SU-DHL-6 (cell line): ENCODE data around the gene LTBP1.

Experiments used
- H2AFZ ChIP-seq: fragments of 200-600 bp; sonication (generic); 2 replicates; pipeline ENCODE4 v1.6.1; 2014; ENCODE audit warnings: low read depth, mild to moderate bottlenecking, moderate library complexity, mixed read lengths, antibody characterized with exemption, low read length; ENCODE audit not compliant: severe bottlenecking
- H3F3A ChIP-seq: fragments of 200-600 bp; shearing (Covaris generic); 2 replicates; pipeline ENCODE4 v1.6.0; 2016; ENCODE audit warnings: antibody characterized with exemption, mild to moderate bottlenecking; ENCODE audit not compliant: insufficient read depth
- H3K27ac ChIP-seq: fragments of 200-600 bp; sonication (generic); 2 replicates; pipeline ENCODE4 v1.5.1; 2016; ENCODE audit warnings: low read depth, mild to moderate bottlenecking, low read length, moderate library complexity, mixed read lengths
- H3K27me3 ChIP-seq: fragments of 200-600 bp; sonication (generic), shearing (Covaris generic); 2 replicates; pipeline ENCODE4 v1.6.0; 2014; ENCODE audit warnings: mild to moderate bottlenecking, low read length
- H3K36me3 ChIP-seq: fragments of 200-600 bp; sonication (generic); 2 replicates; pipeline ENCODE4 v1.6.1; 2014; ENCODE audit warnings: mild to moderate bottlenecking, low read length, mixed read lengths
- H3K4me2 ChIP-seq: fragments of 300-600, 200-600 bp; shearing (Covaris generic), sonication (generic); 2 replicates; pipeline ENCODE4 v1.6.0; 2014; ENCODE audit warnings: low read length, low read depth, mild to moderate bottlenecking; ENCODE audit not compliant: poor library complexity, severe bottlenecking
- H3K4me3 ChIP-seq: fragments of 200-600 bp; sonication (generic); 2 replicates; pipeline ENCODE4 v1.5.1; 2014; ENCODE audit warnings: antibody characterized with exemption, low read length, mild to moderate bottlenecking, mixed read lengths; ENCODE audit not compliant: insufficient read depth, poor library complexity, severe bottlenecking
- H3K79me2 ChIP-seq: fragments of 200-600 bp; sonication (generic); 2 replicates; pipeline ENCODE4 v1.6.1; 2014; ENCODE audit warnings: mild to moderate bottlenecking, low read length, moderate library complexity; ENCODE audit not compliant: insufficient read depth
- H3K9ac ChIP-seq: fragments of 200-600 bp; sonication (generic); 2 replicates; pipeline ENCODE4 v1.7.0; 2014; ENCODE audit warnings: mild to moderate bottlenecking, low read length
- H3K9me2 ChIP-seq: fragments of 200-600 bp; sonication (generic); replicated peaks from 2 replicates; pipeline ENCODE4 v1.6.1; 2014; ENCODE audit warnings: low read length; ENCODE audit not compliant: insufficient read depth
- H3K9me3 ChIP-seq: fragments of 200-600 bp; sonication (generic); 2 replicates; pipeline ENCODE4 v1.6.1; 2014; ENCODE audit warnings: low read length, mixed read lengths; ENCODE audit not compliant: insufficient read depth
- H4K20me1 ChIP-seq: fragments of 200-600 bp; sonication (generic); 2 replicates; pipeline ENCODE4 v1.6.1; 2014; ENCODE audit warnings: low read depth, mild to moderate bottlenecking, antibody characterized with exemption, low read length, moderate library complexity, mixed read lengths
- CTCF ChIP-seq: fragments of 200-600 bp; sonication (generic); IDR thresholded peaks from one replicate; pipeline ENCODE4 v1.5.1; 2017; ENCODE audit warnings: antibody characterized with exemption, mild to moderate bottlenecking, low read length, moderate library complexity; ENCODE audit not compliant: insufficient read depth, poor library complexity, severe bottlenecking
- EZH2phosphoT487 ChIP-seq: fragments of 200-600 bp; sonication (generic), shearing (Covaris generic); conservative IDR thresholded peaks from 2 replicates; pipeline ENCODE4 v1.6.1; 2018; ENCODE audit warnings: mild to moderate bottlenecking, antibody characterized with exemption, low read length, moderate library complexity, mixed read lengths

The LTBP1 gene

GRCh38 chr2:33320573-33320972 is 373.8 kb downstream of the LTBP1 start:
- Histone ChIP-seq H3K36me3 (peaks cover 5% of the 10 kb centered on the region; the same call in 1 of the 2 replicates), H3K79me2 (no peaks in the 10 kb centered on the region), H3K27me3 (no peaks in the 10 kb centered on the region), H3K9ac (no peak overlapping the region), H3K4me2 (no peak overlapping the region), H4K20me1 (no peaks in the 10 kb centered on the region), H3K9me2 (no peaks in the 10 kb centered on the region), H2AFZ (no peak overlapping the region), H3K9me3 (no peaks in the 10 kb centered on the region), H3K4me3 (no peak overlapping the region), H3K27ac (no peak overlapping the region), H3F3A (0 out of 2 replicates have a peak, but pooled peaks cover 3% of the 10 kb centered on the region)
- no peak for TF ChIP-seq EZH2phosphoT487
- no peak for TF ChIP-seq CTCF

- Histone ChIP-seq H3K4me2 (no peak overlapping the region), H3K9me3 (no peaks in the 10 kb centered on the region), H3K9ac (no peak overlapping the region), H2AFZ (no peak overlapping the region), H3K79me2 (no peaks in the 10 kb centered on the region), H3K27me3 (no peaks in the 10 kb centered on the region), H3F3A (0 out of 2 replicates have a peak, but pooled peaks cover 5% of the 10 kb centered on the region), H3K9me2 (no peaks in the 10 kb centered on the region), H4K20me1 (no peaks in the 10 kb centered on the region), H3K36me3 (no peaks in the 10 kb centered on the region; the same call in 1 of the 2 replicates), H3K27ac (no peak overlapping the region), H3K4me3 (no peak overlapping the region)
- TF ChIP-seq EZH2phosphoT487, result no peak
- TF ChIP-seq CTCF, result no peak
Observed at GRCh38 chr2:33321236-33321771, 374.6 kb downstream of the LTBP1 start.

GRCh38 chr2:33321876-33322483 is 375.2 kb downstream of the LTBP1 start:
- Histone ChIP-seq H3K27ac (no peak overlapping the region), H4K20me1 (no peaks in the 10 kb centered on the region), H3K9ac (no peak overlapping the region), H3F3A (0 out of 2 replicates have a peak, but pooled peaks cover 4% of the 10 kb centered on the region), H2AFZ (no peak overlapping the region), H3K27me3 (no peaks in the 10 kb centered on the region), H3K9me3 (no peaks in the 10 kb centered on the region), H3K9me2 (no peaks in the 10 kb centered on the region), H3K79me2 (no peaks in the 10 kb centered on the region), H3K36me3 (0 out of 2 replicates have a peak, but pooled peaks cover under 1% of the 10 kb centered on the region), H3K4me3 (no peak overlapping the region), H3K4me2 (no peak overlapping the region)
- TF ChIP-seq EZH2phosphoT487 (no peak), CTCF (no peak)
